ENCODE measurements around the gene SSH3. TPM values are rescaled to one million over a fixed set of nuclear protein-coding genes. Genes with fewer than 3 reads are reported as not detected.

SSH3 gene
- total and polyA plus RNA-seq, 4 experiments from 2014 or later = 0.79 to 26.3 (median 14.5) TPM

- intact Hi-C loops (cut with micrococcal nuclease) = no loop called here
- peaks cover 23% of the 10 kb centered on the region for H3K36me3 ChIP-seq (ENCODE audit: insufficient read depth, low read length)
Measured at GRCh38 chr11:67292671-67293070, 10.7 kb upstream of the SSH3 start.

GRCh38 chr11:67293090-67293489 lies 10.2 kb upstream of the SSH3 start:
- Mint-ChIP-seq H3K27ac (peak overlapping the region; percentile 44 to 90 (median 87)), H3K36me3 (peaks cover 39 to 54% of the 10 kb centered on the region in 2 donors), H3K4me3 (peak overlapping the region; percentile 40 to 74 (median 60)), H3K4me1 (peaks cover 25 to 60% (median 39%) of the 10 kb centered on the region in 4 donors), H3K9me3 (peaks cover 0 to 20% (median 11%) of the 10 kb centered on the region in 8 donors), H3K27me3 (no peaks in the 10 kb centered on the region)
- Histone ChIP-seq H3K27ac (ENCODE audit: low read depth, low read length) (peak overlapping the region; percentile 11), H3K27me3 (ENCODE audit: insufficient read depth, low read length) (no peaks in the 10 kb centered on the region), H3K4me3 (ENCODE audit: low read length in 2 of 2) (no peak overlapping the region), H3K9me3 (ENCODE audit: control insufficient read depth in 1 of 2, low read length in 2 of 2) (no peaks in the 10 kb centered on the region), H3K4me1 (ENCODE audit: insufficient read depth, low read length) (peaks cover 52% of the 10 kb centered on the region), H3K36me3 (ENCODE audit: insufficient read depth, low read length) (peaks cover 27% of the 10 kb centered on the region)
- peak; percentile 60 to 75 (median 68) for DNase-seq
- ChIA-PET CTCF (ENCODE audit: partially characterized antibody) (interaction anchor here (0.7 to 2.9 kb wide), 10 partner anchors 9 to 89 kb away, joined by 3 to 14 read pairs (median 4); partner anchors contain the start of gene SSH3), POLR2A (ENCODE audit: partially characterized antibody) (interaction anchor here (1.2 to 21.8 kb wide), 7 partner anchors 10 to 60 kb away, joined by 3 to 1163 read pairs (median 8); partner anchors contain the start of genes GRK2, POLD4 and SSH3)
- intact Hi-C loops (cut with micrococcal nuclease) = no loop called here

More at GRCh38 chr11:67292671-67293070, 10.7 kb upstream of the SSH3 start:
- POLR2A ChIA-PET (ENCODE audit: partially characterized antibody) = interaction anchor here (1.2 to 21.8 kb wide), 7 partner anchors 10 to 60 kb away, joined by 3 to 1163 read pairs (median 8); partner anchors contain the start of genes GRK2, POLD4 and SSH3
- Mint-ChIP-seq H3K36me3 (peaks cover 39 to 55% of the 10 kb centered on the region in 2 donors), H3K4me3 (peak overlapping the region; percentile 40 to 74 (median 60)), H3K4me1 (peaks cover 29 to 63% (median 42%) of the 10 kb centered on the region in 4 donors), H3K27me3 (no peaks in the 10 kb centered on the region), H3K27ac (peak overlapping the region; percentile 44 to 90 (median 87)), H3K9me3 (peaks cover 0 to 19% (median 11%) of the 10 kb centered on the region in 8 donors)
- Histone ChIP-seq H3K9me3 (ENCODE audit: control insufficient read depth in 1 of 2, low read length in 2 of 2) (no peaks in the 10 kb centered on the region), H3K27me3 (ENCODE audit: insufficient read depth, low read length) (no peaks in the 10 kb centered on the region), H3K4me3 (ENCODE audit: low read length in 2 of 2) (no peak overlapping the region), H3K27ac (ENCODE audit: low read depth, low read length) (peak overlapping the region; percentile 11), H3K4me1 (ENCODE audit: insufficient read depth, low read length) (peaks cover 55% of the 10 kb centered on the region)
- no peak for DNase-seq
- CTCF ChIA-PET (ENCODE audit: partially characterized antibody) = interaction anchor here (1.1 to 2.9 kb wide), 6 partner anchors 9 to 59 kb away, joined by 3 to 14 read pairs (median 4); no protein-coding TSS in a partner anchor

- Histone ChIP-seq H3K36me3 (ENCODE audit: insufficient read depth, low read length) (peaks cover 45% of the 10 kb centered on the region), H3K27me3 (ENCODE audit: insufficient read depth, low read length) (no peaks in the 10 kb centered on the region), H3K27ac (ENCODE audit: low read depth, low read length) (no peak overlapping the region), H3K4me1 (ENCODE audit: insufficient read depth, low read length) (peaks cover 43% of the 10 kb centered on the region), H3K4me3 (ENCODE audit: low read length in 2 of 2) (no peak overlapping the region), H3K9me3 (ENCODE audit: control insufficient read depth in 1 of 2, low read length in 2 of 2) (no peaks in the 10 kb centered on the region)
- intact Hi-C loops (cut with micrococcal nuclease) = no loop called here
- H3K27ac Mint-ChIP-seq = peak overlapping the region in 4 of 7 donors; percentile 20 to 91 (median 46)
- CTCF ChIA-PET (ENCODE audit: partially characterized antibody) = interaction anchor here (1.6 kb wide), 1 partner anchor 8 kb away, joined by 7 read pairs; no protein-coding TSS in a partner anchor
- POLR2A ChIA-PET (ENCODE audit: partially characterized antibody) = interaction anchor here (0.9 to 21.8 kb wide), 5 partner anchors 5 to 23 kb away, joined by 3 to 1163 read pairs (median 5); partner anchors contain the start of genes ANKRD13D, GRK2 and SSH3
- peaks cover 0 to 20% (median 11%) of the 10 kb centered on the region in 8 donors for H3K9me3 Mint-ChIP-seq
- peaks cover 45 to 59% of the 10 kb centered on the region in 2 donors for H3K36me3 Mint-ChIP-seq
- no peak for DNase-seq
- peak overlapping the region in 1 of 8 donors; percentile 70 for H3K4me3 Mint-ChIP-seq
- H3K27me3 Mint-ChIP-seq = no peaks in the 10 kb centered on the region
- H3K4me1 Mint-ChIP-seq = peaks cover 29 to 50% (median 37%) of the 10 kb centered on the region in 4 donors
Measured at GRCh38 chr11:67295846-67296245, 7.5 kb upstream of the SSH3 start.

- Histone ChIP-seq H3K27ac (ENCODE audit: low read depth, low read length) (peak overlapping the region; percentile 23), H3K4me3 (ENCODE audit: low read length in 2 of 2) (no peak overlapping the region), H3K27me3 (ENCODE audit: insufficient read depth, low read length) (no peaks in the 10 kb centered on the region), H3K4me1 (ENCODE audit: insufficient read depth, low read length) (peaks cover 20% of the 10 kb centered on the region), H3K9me3 (ENCODE audit: control insufficient read depth in 1 of 2, low read length in 2 of 2) (no peaks in the 10 kb centered on the region), H3K36me3 (ENCODE audit: insufficient read depth, low read length) (peaks cover 34% of the 10 kb centered on the region)
- Mint-ChIP-seq H3K27ac (peak overlapping the region in 4 of 7 donors; percentile 3 to 36 (median 22)), H3K27me3 (no peaks in the 10 kb centered on the region), H3K4me1 (peaks cover 17 to 33% (median 19%) of the 10 kb centered on the region in 4 donors), H3K9me3 (peaks cover 0 to 20% (median 11%) of the 10 kb centered on the region in 8 donors), H3K36me3 (peaks cover 33 to 47% of the 10 kb centered on the region in 2 donors), H3K4me3 (no peak overlapping the region)
- POLR2A ChIA-PET (ENCODE audit: partially characterized antibody) = interaction anchor here (0.9 to 14.6 kb wide), 6 partner anchors 8 to 103 kb away, joined by 3 to 196 read pairs (median 12); partner anchors contain the start of genes ANKRD13D, GRK2 and PPP1CA
- CTCF ChIA-PET (ENCODE audit: partially characterized antibody) = interaction anchor here (0.7 kb wide), 1 partner anchor 37 kb away, joined by 4 read pairs; no protein-coding TSS in a partner anchor
- DNase-seq = peak in 1 of 5 donors; percentile 27
- intact Hi-C loops (cut with micrococcal nuclease) = no loop called here
Measured at GRCh38 chr11:67298786-67299185, 4.5 kb upstream of the SSH3 start.

- Histone ChIP-seq H3K9me3 (ENCODE audit: control insufficient read depth in 1 of 2, low read length in 2 of 2) (no peaks in the 10 kb centered on the region), H3K27ac (ENCODE audit: low read depth, low read length) (peak overlapping the region; percentile 23), H3K4me3 (ENCODE audit: low read length in 2 of 2) (no peak overlapping the region), H3K36me3 (ENCODE audit: insufficient read depth, low read length) (peaks cover 34% of the 10 kb centered on the region), H3K27me3 (ENCODE audit: insufficient read depth, low read length) (no peaks in the 10 kb centered on the region), H3K4me1 (ENCODE audit: insufficient read depth, low read length) (peaks cover 21% of the 10 kb centered on the region)
- DNase-seq = peak in 1 of 5 donors; percentile 22
- Mint-ChIP-seq H3K9me3 (peaks cover 0 to 19% (median 11%) of the 10 kb centered on the region in 8 donors), H3K4me1 (peaks cover 15 to 35% (median 19%) of the 10 kb centered on the region in 4 donors), H3K4me3 (no peak overlapping the region), H3K36me3 (peaks cover 29 to 45% of the 10 kb centered on the region in 2 donors), H3K27ac (peak overlapping the region in 2 of 7 donors; percentile 32 to 35), H3K27me3 (no peaks in the 10 kb centered on the region)
- intact Hi-C loops (cut with micrococcal nuclease) = no loop called here
- ChIA-PET CTCF (ENCODE audit: partially characterized antibody) (interaction anchor here (1.7 kb wide), 1 partner anchor 38 kb away, joined by 5 read pairs; no protein-coding TSS in a partner anchor), POLR2A (ENCODE audit: partially characterized antibody) (interaction anchor here (0.9 to 14.6 kb wide), 6 partner anchors 9 to 102 kb away, joined by 3 to 196 read pairs (median 12); partner anchors contain the start of genes ANKRD13D and PPP1CA)
Measured at GRCh38 chr11:67299471-67300191, 3.7 kb upstream of the SSH3 start.

- CTCF ChIA-PET (ENCODE audit: partially characterized antibody) = interaction anchor here (0.9 to 1.7 kb wide), 3 partner anchors 15 to 39 kb away, joined by 3 to 5 read pairs (median 3); no protein-coding TSS in a partner anchor
- Histone ChIP-seq H3K27me3 (ENCODE audit: insufficient read depth, low read length) (no peaks in the 10 kb centered on the region), H3K27ac (ENCODE audit: low read depth, low read length) (no peak overlapping the region), H3K9me3 (ENCODE audit: control insufficient read depth in 1 of 2, low read length in 2 of 2) (no peaks in the 10 kb centered on the region), H3K36me3 (ENCODE audit: insufficient read depth, low read length) (peaks cover 34% of the 10 kb centered on the region), H3K4me3 (ENCODE audit: low read length in 2 of 2) (no peak overlapping the region), H3K4me1 (ENCODE audit: insufficient read depth, low read length) (peaks cover 24% of the 10 kb centered on the region)
- Mint-ChIP-seq H3K9me3 (peaks cover 0 to 16% (median 10%) of the 10 kb centered on the region in 8 donors), H3K4me1 (peaks cover 15 to 40% (median 21%) of the 10 kb centered on the region in 4 donors), H3K4me3 (peak overlapping the region in 1 of 8 donors; percentile 15), H3K36me3 (peaks cover 23 to 40% of the 10 kb centered on the region in 2 donors), H3K27ac (peak overlapping the region in 3 of 7 donors; percentile 17 to 47 (median 35)), H3K27me3 (no peaks in the 10 kb centered on the region)
- intact Hi-C loops (cut with micrococcal nuclease) = no loop called here
- POLR2A ChIA-PET (ENCODE audit: partially characterized antibody) = interaction anchor here (0.9 to 14.6 kb wide), 5 partner anchors 10 to 32 kb away, joined by 4 to 196 read pairs (median 20); partner anchors contain the start of gene ANKRD13D
- DNase-seq = no peak
Measured at GRCh38 chr11:67300256-67300755, 3.0 kb upstream of the SSH3 start.
